Neuronal stem cell (in vitro differentiated cells): ENCODE data around the gene RSBN1.

Source experiments
- DNase-seq: peaks from one replicate; pipeline ENCODE4 v3.0.0-alpha.2; 2013; ENCODE audit warnings: low spot score
- H2AFZ ChIP-seq: one replicate; pipeline ENCODE4 v1.6.1; 2013; ENCODE audit warnings: mild to moderate bottlenecking, low read length, inconsistent platforms
- H2AK5ac ChIP-seq: 2 replicates; pipeline ENCODE4 v1.6.1; 2013; ENCODE audit warnings: low read depth, mild to moderate bottlenecking, inconsistent platforms, low read length, moderate library complexity, mixed read lengths
- H2BK120ac ChIP-seq: 2 replicates; pipeline ENCODE4 v1.6.1; 2013; ENCODE audit warnings: low read depth, mild to moderate bottlenecking, inconsistent platforms, low read length, moderate library complexity, mixed read lengths
- H2BK12ac ChIP-seq: one replicate; pipeline ENCODE4 v1.6.1; 2013; ENCODE audit warnings: low read length, inconsistent platforms
- H2BK15ac ChIP-seq: 2 replicates; pipeline ENCODE4 v1.6.1; 2013; ENCODE audit warnings: mild to moderate bottlenecking, low read length, inconsistent platforms, mixed read lengths
- H2BK5ac ChIP-seq: one replicate; pipeline ENCODE4 v1.6.1; 2013; ENCODE audit warnings: inconsistent platforms, mild to moderate bottlenecking, low read length, moderate library complexity
- H3K14ac ChIP-seq: one replicate; pipeline ENCODE4 v1.6.1; 2013; ENCODE audit warnings: low read length, inconsistent platforms
- H3K18ac ChIP-seq: 2 replicates; pipeline ENCODE4 v1.6.1; 2013; ENCODE audit warnings: low read length, inconsistent platforms
- H3K23ac ChIP-seq: 2 replicates; pipeline ENCODE4 v1.6.1; 2013; ENCODE audit warnings: low read depth, mild to moderate bottlenecking, mixed read lengths, low read length, inconsistent platforms; ENCODE audit not compliant: poor library complexity
- H3K27ac ChIP-seq: replicated peaks from 3 replicates; pipeline ENCODE4 v1.5.1; 2013; ENCODE audit warnings: low read length, inconsistent platforms
- H3K27me3 ChIP-seq, 3 experiments: 2 replicates each; pipeline ENCODE4 v1.6.1; 2013; ENCODE audit warnings: low read length in 3 of 3, mild to moderate bottlenecking in 2 of 3, inconsistent platforms in 1 of 3, low read depth in 1 of 3, mixed read lengths in 1 of 3, moderate library complexity in 1 of 3; ENCODE audit not compliant: control insufficient read depth in 3 of 3, insufficient read depth in 3 of 3
- H3K36me3 ChIP-seq, 2 donors: replicated peaks in 1 of 2; 2 replicates each; pipeline ENCODE4 v1.6.1; 2013; ENCODE audit warnings: low read length in 2 of 2; ENCODE audit not compliant: control insufficient read depth in 2 of 2, insufficient read depth in 2 of 2
- H3K4ac ChIP-seq: 2 replicates; pipeline ENCODE4 v1.6.1; 2013; ENCODE audit warnings: inconsistent platforms, mild to moderate bottlenecking, low read length, moderate library complexity
- H3K4me1 ChIP-seq, 2 donors: 1 replicate in 1 of 2; 2 replicates in 1 of 2; pipeline ENCODE4 v1.6.1; 2013; ENCODE audit warnings: low read length in 2 of 2, low read depth in 1 of 2; ENCODE audit not compliant: control insufficient read depth in 2 of 2, insufficient read depth in 1 of 2
- H3K4me2 ChIP-seq: one replicate; pipeline ENCODE4 v1.6.1; 2013; ENCODE audit warnings: mild to moderate bottlenecking, low read length, inconsistent platforms; ENCODE audit not compliant: insufficient read depth, poor library complexity, severe bottlenecking
- H3K4me3 ChIP-seq, 2 donors: 2 replicates each; pipeline ENCODE4 v1.5.1; 2013; ENCODE audit warnings: low read length in 2 of 2, mild to moderate bottlenecking in 2 of 2, inconsistent platforms in 1 of 2, moderate library complexity in 1 of 2
- H3K79me1 ChIP-seq: one replicate; pipeline ENCODE4 v1.6.1; 2013; ENCODE audit warnings: low read depth, mild to moderate bottlenecking, inconsistent platforms, low read length, moderate library complexity
- H3K9ac ChIP-seq: one replicate; pipeline ENCODE4 v1.6.1; 2013; ENCODE audit warnings: mild to moderate bottlenecking, low read depth, low read length, inconsistent platforms; ENCODE audit not compliant: poor library complexity
- H3K9me3 ChIP-seq, 2 donors: replicated peaks in 1 of 2; 2 replicates each; pipeline versions ENCODE3 to v1.6.1; 2013; ENCODE audit warnings: low read length in 2 of 2, mild to moderate bottlenecking in 2 of 2, inconsistent platforms in 1 of 2, low read depth in 1 of 2, mixed read lengths in 1 of 2, moderate library complexity in 1 of 2; ENCODE audit not compliant: control insufficient read depth in 2 of 2, insufficient read depth in 1 of 2
- H4K8ac ChIP-seq: one replicate; pipeline ENCODE4 v1.6.1; 2013; ENCODE audit warnings: low read depth, mild to moderate bottlenecking, inconsistent platforms, low read length, moderate library complexity
- H4K91ac ChIP-seq: one replicate; pipeline ENCODE4 v1.6.1; 2013; ENCODE audit warnings: low read length, low read depth, mild to moderate bottlenecking, inconsistent platforms; ENCODE audit not compliant: poor library complexity
- WGBS, 2 donors: extraction: QIAGEN DNeasy Blood & Tissue Kit; methylation state at CpG; one replicate each; pipeline ENCODE4 v1.1.7; 2013; ENCODE audit warnings: missing lambda C conversion rate in 2 of 2, mixed read lengths in 1 of 2; ENCODE audit not compliant: insufficient read length in 2 of 2, insufficient replicate concordance in 1 of 2; ENCODE audit errors: extremely low coverage in 2 of 2; 5-methylcytosine and 5-hydroxymethylcytosine counted together

Gene RSBN1

GRCh38 chr1:113782406-113782805, 29.9 kb downstream of the RSBN1 start:
- no peak overlapping the region for H3K27ac ChIP-seq
- no peak overlapping the region for H2BK15ac ChIP-seq
- H3K9ac ChIP-seq = no peak overlapping the region
- H2BK5ac ChIP-seq = no peak overlapping the region
- no peak overlapping the region for H4K91ac ChIP-seq
- H3K18ac ChIP-seq = no peak overlapping the region
- H3K9me3 ChIP-seq = no peaks in the 10 kb centered on the region
- H3K36me3 ChIP-seq = peaks cover 0 to 17% of the 10 kb centered on the region in 2 donors
- H3K14ac ChIP-seq = no peak overlapping the region
- no peak overlapping the region for H2AFZ ChIP-seq
- H3K79me1 ChIP-seq = no peaks in the 10 kb centered on the region
- no peak overlapping the region for H2AK5ac ChIP-seq
- no peaks in the 10 kb centered on the region for H3K27me3 ChIP-seq
- no peak overlapping the region for H3K4me2 ChIP-seq
- H3K4ac ChIP-seq = no peak overlapping the region
- H2BK120ac ChIP-seq = no peak overlapping the region
- no peak overlapping the region for H2BK12ac ChIP-seq
- WGBS, 2 donors = no CpG with 5 or more reads among the region's 2 CpGs
- H4K8ac ChIP-seq = no peak overlapping the region
- no peak overlapping the region for H3K4me3 ChIP-seq
- no peak for DNase-seq
- no peak overlapping the region for H3K23ac ChIP-seq
- H3K4me1 ChIP-seq = peaks cover 0 to 2% of the 10 kb centered on the region in 2 donors

- no peak overlapping the region for H2AK5ac ChIP-seq
- DNase-seq = no peak
- no peaks in the 10 kb centered on the region for H3K9me3 ChIP-seq
- H2AFZ ChIP-seq = no peak overlapping the region
- H3K18ac ChIP-seq = no peak overlapping the region
- H3K4ac ChIP-seq = no peak overlapping the region
- no peak overlapping the region for H3K14ac ChIP-seq
- no peak overlapping the region for H2BK5ac ChIP-seq
- no CpG with 5 or more reads among the region's 5 CpGs for WGBS, 2 donors
- H3K27me3 ChIP-seq = no peaks in the 10 kb centered on the region
- no peak overlapping the region for H2BK12ac ChIP-seq
- H4K91ac ChIP-seq = no peak overlapping the region
- peaks cover 3 to 26% of the 10 kb centered on the region in 2 donors for H3K36me3 ChIP-seq
- no peak overlapping the region for H2BK120ac ChIP-seq
- no peak overlapping the region for H3K9ac ChIP-seq
- no peak overlapping the region for H3K4me3 ChIP-seq
- no peak overlapping the region for H4K8ac ChIP-seq
- H3K79me1 ChIP-seq = no peaks in the 10 kb centered on the region
- H2BK15ac ChIP-seq = no peak overlapping the region
- no peak overlapping the region for H3K23ac ChIP-seq
- H3K4me2 ChIP-seq = no peak overlapping the region
- H3K4me1 ChIP-seq = no peaks in the 10 kb centered on the region
- no peak overlapping the region for H3K27ac ChIP-seq
These were observed 31.7 kb downstream of the RSBN1 start for GRCh38 chr1:113780374-113781146.

- Histone ChIP-seq H3K9ac (no peak overlapping the region), H3K23ac (no peak overlapping the region), H3K9me3 (no peaks in the 10 kb centered on the region), H3K4ac (no peak overlapping the region), H3K27me3 (no peaks in the 10 kb centered on the region), H3K18ac (no peak overlapping the region), H4K8ac (no peak overlapping the region), H3K27ac (no peak overlapping the region), H2BK15ac (no peak overlapping the region), H3K4me1 (no peaks in the 10 kb centered on the region), H3K4me2 (no peak overlapping the region), H3K36me3 (peaks cover 4 to 36% of the 10 kb centered on the region in 2 donors), H2AK5ac (no peak overlapping the region), H2AFZ (no peak overlapping the region), H2BK12ac (no peak overlapping the region), H4K91ac (no peak overlapping the region), H3K4me3 (no peak overlapping the region), H3K14ac (no peak overlapping the region), H3K79me1 (no peaks in the 10 kb centered on the region), H2BK5ac (no peak overlapping the region), H2BK120ac (no peak overlapping the region)
- DNase-seq = no peak
- WGBS, 2 donors = no CpG with 5 or more reads among the region's 6 CpGs
These were observed 32.7 kb downstream of the RSBN1 start for GRCh38 chr1:113779542-113779941.

- Histone ChIP-seq H2BK5ac (no peak overlapping the region), H3K27ac (no peak overlapping the region), H3K4me3 (no peak overlapping the region), H3K27me3 (no peaks in the 10 kb centered on the region), H3K79me1 (no peaks in the 10 kb centered on the region), H3K14ac (no peak overlapping the region), H3K36me3 (peaks cover 5 to 50% of the 10 kb centered on the region in 2 donors), H3K18ac (no peak overlapping the region), H2BK120ac (no peak overlapping the region), H4K91ac (no peak overlapping the region), H2BK15ac (no peak overlapping the region), H3K9me3 (no peaks in the 10 kb centered on the region), H3K4me1 (no peaks in the 10 kb centered on the region), H2AK5ac (no peak overlapping the region), H3K4ac (no peak overlapping the region), H3K9ac (no peak overlapping the region), H2AFZ (no peak overlapping the region), H4K8ac (no peak overlapping the region), H3K4me2 (no peak overlapping the region), H3K23ac (no peak overlapping the region), H2BK12ac (no peak overlapping the region)
- no CpG with 5 or more reads among the region's 4 CpGs for WGBS, 2 donors
- no peak for DNase-seq
These were observed 34.7 kb downstream of the RSBN1 start for GRCh38 chr1:113777561-113777960.
